Keratinocyte (primary cell): ENCODE measurements around the gene ZFP64. TPM values are rescaled to one million over a fixed set of nuclear protein-coding genes. Genes with fewer than 3 reads are reported as not detected.

ENCODE experiments used
- DNase-seq: peaks from one replicate; pipeline ENCODE4 v3.0.0-alpha.2; 2011; ENCODE audit warnings: low read depth, missing footprints, low spot score
- FAIRE-seq: peaks from 2 replicates; lab custom pipeline; 2011; peaks lifted over from hg19 to GRCh38; lab: Jason Lieb, UNC
- H2AFZ ChIP-seq: 2 replicates; pipeline ENCODE4 v1.6.0; 2012; ENCODE audit warnings: low read length, control low read depth, inconsistent platforms; ENCODE audit not compliant: control insufficient read depth
- H3K27ac ChIP-seq: 2 replicates; pipeline ENCODE4 v1.5.1; 2011; ENCODE audit warnings: low read length; ENCODE audit not compliant: control insufficient read depth, insufficient read depth
- H3K27me3 ChIP-seq: 3 replicates; pipeline ENCODE4 v1.6.0; 2011; ENCODE audit warnings: low read length; ENCODE audit not compliant: control insufficient read depth, insufficient read depth; ENCODE audit errors: extremely low read depth
- H3K36me3 ChIP-seq, 2 experiments: 2 replicates in 1 of 2; 3 replicates in 1 of 2; pipeline ENCODE4 v1.5.1; 2011; ENCODE audit warnings: low read length in 2 of 2, mild to moderate bottlenecking in 1 of 2; ENCODE audit not compliant: control insufficient read depth in 2 of 2, insufficient read depth in 2 of 2; ENCODE audit errors: extremely low read depth in 1 of 2
- H3K4me1 ChIP-seq: 3 replicates; pipeline ENCODE4 v1.5.1; 2011; ENCODE audit warnings: low read length; ENCODE audit not compliant: control insufficient read depth, insufficient read depth; ENCODE audit errors: extremely low read depth
- H3K4me2 ChIP-seq: 3 replicates; pipeline ENCODE4 v1.6.0; 2011; ENCODE audit warnings: low read depth, low read length; ENCODE audit not compliant: control insufficient read depth, insufficient read depth; ENCODE audit errors: extremely low read depth
- H3K4me3 ChIP-seq, 3 experiments: fragments of 200-600 bp in 1 of 3; sonication (generic) in 1 of 3; 2 replicates in 2 of 3; 3 replicates in 1 of 3; pipeline ENCODE4 v1.5.1; 2011 to 2016; ENCODE audit warnings: low read length in 3 of 3, mild to moderate bottlenecking in 3 of 3, control low read depth in 2 of 3, inconsistent platforms in 1 of 3, low read depth in 1 of 3, mixed read lengths in 1 of 3, mixed run types in 1 of 3, moderate library complexity in 1 of 3; ENCODE audit not compliant: control insufficient read depth in 2 of 3, insufficient read depth in 2 of 3; ENCODE audit errors: extremely low read depth in 1 of 3
- H3K79me2 ChIP-seq: 2 replicates; pipeline ENCODE4 v1.6.0; 2012; ENCODE audit warnings: low read length; ENCODE audit not compliant: control insufficient read depth, insufficient read depth
- H3K9ac ChIP-seq: 3 replicates; pipeline ENCODE4 v1.6.0; 2011; ENCODE audit warnings: low read length; ENCODE audit not compliant: control insufficient read depth, insufficient read depth; ENCODE audit errors: extremely low read depth
- H3K9me1 ChIP-seq: 3 replicates; pipeline ENCODE4 v1.6.0; 2011; ENCODE audit warnings: low read length; ENCODE audit not compliant: control insufficient read depth, insufficient read depth; ENCODE audit errors: extremely low read depth
- H3K9me3 ChIP-seq: 2 replicates; pipeline ENCODE4 v1.5.1; 2012; ENCODE audit warnings: low read depth, low read length; ENCODE audit not compliant: control insufficient read depth
- H4K20me1 ChIP-seq: 3 replicates; pipeline ENCODE4 v1.6.0; 2011; ENCODE audit warnings: low read length; ENCODE audit not compliant: control insufficient read depth, insufficient read depth; ENCODE audit errors: extremely low read depth
- EZH2 ChIP-seq: IDR thresholded peaks from one replicate; pipeline ENCODE4 v1.6.1; 2012; ENCODE audit warnings: inconsistent platforms, mild to moderate bottlenecking, low read length, moderate library complexity
- dilution Hi-C: fragments of 300-500 bp; cut with MboI; formaldehyde crosslinking; loops from one replicate; pipeline ENCODE4 v1.7.0; 2020; ENCODE audit warnings: low sequenced_read_pairs; ENCODE audit not compliant: extremely low pct_ligation_motif_present
- polyA plus RNA-seq, 5 experiments: library from polyadenylated mRNA; depleted of rRNA in 3 of 5; stranded (reverse) in 3 of 5; stranded (forward) in 1 of 5; unstranded in 1 of 5; fragments of >200 nt; gene quantifications; 1 replicate in 1 of 5; 2 replicates in 3 of 5; 3 replicates in 1 of 5; pipeline versions ENCODE4 v1.2.1 to v1.2.3, GENCODE V29; 2011 to 2012; ENCODE audit warnings: missing spikeins in 2 of 5, low read depth in 1 of 5, low replicate concordance in 1 of 5
- TF ChIP-seq, protein P1 (sequence below), 3 experiments: IDR thresholded peaks in 1 of 3; conservative IDR thresholded peaks in 1 of 3; optimal IDR thresholded peaks in 1 of 3; 2 replicates in 2 of 3; 3 replicates in 1 of 3; pipeline versions ENCODE3 to v1.5.1; 2011; ENCODE audit warnings: low read length in 3 of 3, mild to moderate bottlenecking in 3 of 3, moderate library complexity in 2 of 3, control low read depth in 1 of 3, inconsistent platforms in 1 of 3; ENCODE audit not compliant: insufficient read depth in 2 of 3; ENCODE audit errors: extremely low read depth in 1 of 3

ZFP64 gene
- polyA plus RNA-seq, 1 donor (not counting 4 experiments of a cell fraction or from before 2014, with no cell fraction given) = 27.9 TPM

DNA sequence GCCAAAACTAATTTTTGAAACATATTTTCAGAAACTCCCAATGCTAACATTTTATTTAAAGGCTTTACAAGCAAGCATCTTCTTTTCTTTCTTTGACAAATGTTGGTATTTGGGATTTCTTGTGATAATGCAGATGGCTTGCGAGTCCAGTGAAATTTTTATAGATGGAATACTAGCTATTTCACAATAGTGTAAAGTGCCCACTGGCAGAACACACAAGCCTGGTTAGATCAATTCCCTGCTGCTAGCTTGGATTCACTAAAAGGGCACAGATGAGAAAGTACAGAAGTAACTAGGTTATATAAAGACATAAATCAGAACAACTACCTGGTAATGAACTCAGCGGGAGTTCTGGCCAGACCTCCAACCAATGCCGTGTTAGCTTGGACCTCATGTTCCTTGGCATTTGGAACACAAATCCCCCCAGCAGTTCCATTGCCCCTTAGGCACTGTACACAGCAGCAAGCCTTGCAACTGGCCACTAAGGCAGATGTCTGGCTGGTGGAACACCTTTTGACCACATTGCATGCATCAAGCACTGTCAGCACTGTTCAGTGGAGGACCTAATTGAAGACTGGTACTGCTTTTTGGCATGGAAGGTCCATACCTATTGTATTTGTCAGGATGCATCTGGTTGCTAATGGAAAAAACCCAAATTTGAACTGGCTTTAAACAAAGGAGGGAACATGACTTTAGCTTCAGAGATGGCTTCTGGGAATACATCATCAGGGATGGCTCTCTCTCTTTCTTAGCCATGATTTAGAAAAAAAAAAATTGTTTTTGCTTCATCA is 15.6 kb upstream of the ZFP64 start:
- Histone ChIP-seq H3K4me2 (no peak overlapping the region), H3K27ac (no peak overlapping the region), H3K9ac (no peak overlapping the region), H3K27me3 (no peaks in the 10 kb centered on the region), H4K20me1 (no peaks in the 10 kb centered on the region), H3K4me3 (no peak overlapping the region), H3K9me3 (no peaks in the 10 kb centered on the region), H3K4me1 (no peaks in the 10 kb centered on the region), H3K79me2 (no peaks in the 10 kb centered on the region), H3K9me1 (no peaks in the 10 kb centered on the region), H3K36me3 (no peaks in the 10 kb centered on the region), H2AFZ (no peak overlapping the region)
- dilution Hi-C loops = no loop called here
- no peak for FAIRE-seq
- TF ChIP-seq EZH2 = no peak
- TF ChIP-seq, protein P1, sequence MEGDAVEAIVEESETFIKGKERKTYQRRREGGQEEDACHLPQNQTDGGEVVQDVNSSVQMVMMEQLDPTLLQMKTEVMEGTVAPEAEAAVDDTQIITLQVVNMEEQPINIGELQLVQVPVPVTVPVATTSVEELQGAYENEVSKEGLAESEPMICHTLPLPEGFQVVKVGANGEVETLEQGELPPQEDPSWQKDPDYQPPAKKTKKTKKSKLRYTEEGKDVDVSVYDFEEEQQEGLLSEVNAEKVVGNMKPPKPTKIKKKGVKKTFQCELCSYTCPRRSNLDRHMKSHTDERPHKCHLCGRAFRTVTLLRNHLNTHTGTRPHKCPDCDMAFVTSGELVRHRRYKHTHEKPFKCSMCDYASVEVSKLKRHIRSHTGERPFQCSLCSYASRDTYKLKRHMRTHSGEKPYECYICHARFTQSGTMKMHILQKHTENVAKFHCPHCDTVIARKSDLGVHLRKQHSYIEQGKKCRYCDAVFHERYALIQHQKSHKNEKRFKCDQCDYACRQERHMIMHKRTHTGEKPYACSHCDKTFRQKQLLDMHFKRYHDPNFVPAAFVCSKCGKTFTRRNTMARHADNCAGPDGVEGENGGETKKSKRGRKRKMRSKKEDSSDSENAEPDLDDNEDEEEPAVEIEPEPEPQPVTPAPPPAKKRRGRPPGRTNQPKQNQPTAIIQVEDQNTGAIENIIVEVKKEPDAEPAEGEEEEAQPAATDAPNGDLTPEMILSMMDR (optimal IDR thresholded peaks at IDR 0.05 in 1 of 3, IDR thresholded peaks at IDR 0.05 in 1 of 3, conservative IDR thresholded peaks at IDR 0.05 in 1 of 3; ENCODE audit: extremely low read depth in 1 of 3, insufficient read depth in 2 of 3, low read length in 3 of 3) = no peak
- DNase-seq = no peak

DNA sequence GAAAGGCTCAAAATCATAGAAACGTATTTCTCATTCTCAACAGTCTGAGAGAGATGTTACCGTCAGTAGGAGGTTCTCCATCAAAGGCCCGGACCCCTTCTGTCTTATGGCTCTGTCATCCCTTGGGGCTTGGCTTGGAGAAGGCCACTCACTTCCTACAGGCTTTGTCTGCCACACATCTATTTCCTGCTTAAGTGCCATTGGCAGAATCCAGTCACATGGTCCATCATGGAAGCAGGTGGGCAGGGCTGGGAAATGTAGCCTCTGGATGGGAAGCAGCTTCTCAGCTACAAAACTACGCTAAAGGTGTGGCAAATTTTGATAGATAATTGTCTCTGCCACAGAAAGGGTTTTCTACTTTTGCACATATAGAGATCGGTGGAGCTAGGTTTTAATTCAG is 12.6 kb upstream of the ZFP64 start:
- Histone ChIP-seq H3K9ac (no peak overlapping the region), H3K36me3 (no peaks in the 10 kb centered on the region), H3K27me3 (peaks cover 5% of the 10 kb centered on the region), H3K79me2 (no peaks in the 10 kb centered on the region), H3K27ac (no peak overlapping the region), H3K4me2 (no peak overlapping the region), H3K4me3 (no peak overlapping the region), H2AFZ (no peak overlapping the region), H3K4me1 (no peaks in the 10 kb centered on the region), H4K20me1 (no peaks in the 10 kb centered on the region), H3K9me3 (no peaks in the 10 kb centered on the region), H3K9me1 (no peaks in the 10 kb centered on the region)
- TF ChIP-seq, protein P1 (optimal IDR thresholded peaks at IDR 0.05 in 1 of 3, IDR thresholded peaks at IDR 0.05 in 1 of 3, conservative IDR thresholded peaks at IDR 0.05 in 1 of 3; ENCODE audit: extremely low read depth in 1 of 3, insufficient read depth in 2 of 3, low read length in 3 of 3) = no peak
- TF ChIP-seq EZH2 = no peak
- dilution Hi-C loops = no loop called here
- FAIRE-seq = no peak
- DNase-seq = no peak
